Lower leg skin (tissue), 4 donors: Measurements from ENCODE around the gene FOXS1. TPM values are rescaled to one million over a fixed set of nuclear protein-coding genes. Genes with fewer than 3 reads are reported as not detected.
A peak's percentile ranks its signal among the peaks of the same experiment; 100 is the strongest.

ENCODE experiments used
- DNase-seq, 2 donors: peaks; one replicate each; pipeline ENCODE4 v3.0.0-alpha.2; 2019; ENCODE audit warnings: low spot score in 2 of 2
- H3K4me3 ChIP-seq: fragments of 200-600 bp; sonication (generic); 2 replicates; pipeline ENCODE4 v1.5.1; 2017; ENCODE audit warnings: mild to moderate bottlenecking, low read depth; ENCODE audit not compliant: poor library complexity, severe bottlenecking
- CTCF ChIP-seq, 3 donors: fragments of 450-650 bp; IDR thresholded peaks; one replicate each; pipeline ENCODE4 v1.5.1; 2016; ENCODE audit warnings: antibody characterized with exemption in 3 of 3, mild to moderate bottlenecking in 3 of 3, moderate library complexity in 2 of 3
- POLR2A ChIP-seq, 2 donors: fragments of 450-650 bp; IDR thresholded peaks; one replicate each; pipeline ENCODE4 v1.6.1; 2016 to 2017; ENCODE audit warnings: antibody characterized with exemption in 2 of 2, mild to moderate bottlenecking in 1 of 2, moderate library complexity in 1 of 2
- WGBS, 2 donors: methylation state at CpG; one replicate each; pipeline ENCODE4 v1.1.5; 2018; 5-methylcytosine and 5-hydroxymethylcytosine counted together
- intact Hi-C: fragments of 100-400 bp; cut with DNase I; formaldehyde crosslinking; loops from one replicate; pipeline ENCODE4 v1.15.0; 2023; ENCODE audit warnings: low total_unique reads
- total RNA-seq, 4 donors: library from RNA; depleted of rRNA; stranded (reverse); fragments of >200 nt; gene quantifications; one replicate each; pipeline ENCODE4 v1.1.0, GENCODE V29; 2016

FOXS1 gene
- total RNA-seq, 4 donors from 2014 or later, result 0.44 to 0.97 TPM; not detected in 2

DNA sequence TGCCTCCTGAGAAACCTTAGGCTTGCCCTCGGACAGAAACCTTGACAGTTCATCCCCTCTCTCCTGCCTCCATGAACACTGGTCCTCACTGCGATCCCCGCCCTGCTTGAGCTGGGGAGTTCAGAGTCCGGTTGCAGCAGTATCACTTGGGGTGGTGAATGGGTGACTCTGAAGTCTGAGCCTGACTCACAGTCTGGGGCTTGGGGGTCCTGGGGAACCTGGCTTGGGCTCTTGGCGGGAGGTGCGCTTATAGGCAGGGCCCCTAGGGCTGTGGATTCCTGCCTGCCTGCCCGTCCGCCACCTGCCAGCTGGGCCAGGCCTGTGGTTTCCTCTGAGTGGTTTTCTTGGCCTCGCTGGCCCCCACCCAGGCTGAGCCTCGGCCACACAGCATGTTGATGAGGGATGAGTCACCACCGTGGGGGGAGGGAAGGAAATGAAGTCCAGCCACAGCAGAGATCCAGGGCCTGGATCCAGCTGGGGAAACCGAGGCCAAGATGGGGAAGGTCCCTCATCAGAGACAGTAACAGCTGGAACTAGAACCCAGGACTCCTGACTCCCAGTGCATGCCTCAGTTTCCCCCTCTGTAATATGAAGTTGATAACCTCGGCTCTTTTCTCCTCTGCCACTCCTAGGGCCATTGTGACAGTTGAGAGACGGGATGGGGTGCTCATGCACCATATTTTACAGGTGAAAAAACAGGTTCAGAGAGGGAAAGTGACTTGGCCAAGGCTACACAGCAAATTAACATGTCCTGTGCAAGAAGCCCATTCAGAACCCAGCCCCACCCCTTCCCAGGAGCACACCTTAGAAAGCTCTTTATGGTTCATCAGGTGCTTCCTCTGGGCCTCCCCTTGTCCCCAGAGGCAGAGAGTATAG, 9.2 kb downstream of the FOXS1 start:
- no peak for TF ChIP-seq CTCF (IDR thresholded peaks at IDR 0.05)
- TF ChIP-seq POLR2A (IDR thresholded peaks at IDR 0.05), result no peak
- intact Hi-C loops, result no loop called here
- H3K4me3 ChIP-seq, result no peak overlapping the region
- 24 to 45% methylated on average over 10 to 12 of the region's 14 CpGs for WGBS, 2 donors
- DNase-seq, result peak; percentile 65 to 94

DNA sequence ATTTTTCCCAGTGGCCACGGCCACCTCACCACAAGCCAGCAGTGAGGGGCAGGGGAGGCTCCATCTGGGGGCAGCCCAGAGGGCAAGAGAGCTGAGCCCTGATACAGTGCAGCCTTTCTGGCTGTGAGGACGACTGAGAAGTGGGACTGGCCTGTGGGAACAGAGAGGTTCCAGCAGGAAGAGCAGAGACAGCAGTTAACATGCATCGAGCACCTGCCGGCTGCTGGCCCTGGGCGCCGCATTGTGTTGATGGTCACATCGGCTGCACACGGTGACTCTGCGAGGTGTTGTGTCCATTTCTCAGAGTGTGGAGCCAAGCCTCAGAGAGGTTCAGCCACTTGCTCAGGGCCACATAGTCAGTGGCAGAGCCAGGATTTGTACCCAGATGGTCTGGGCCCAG, 9.8 kb downstream of the FOXS1 start:
- no peak for DNase-seq
- H3K4me3 ChIP-seq, result no peak overlapping the region
- TF ChIP-seq CTCF (IDR thresholded peaks at IDR 0.05), result no peak
- TF ChIP-seq POLR2A (IDR thresholded peaks at IDR 0.05), result no peak
- intact Hi-C loops, result no loop called here
- WGBS, 2 donors, result 79 to 80% methylated on average over 8 to 9 of the region's 9 CpGs

GRCh38 chr20:31833931-31834521, 11.4 kb downstream of the FOXS1 start:
- no peak overlapping the region for H3K4me3 ChIP-seq
- WGBS, 2 donors, result 75% methylated on average over 17 of the region's 20 CpGs
- no peak for DNase-seq
- TF ChIP-seq CTCF (IDR thresholded peaks at IDR 0.05), result no peak
- no peak for TF ChIP-seq POLR2A (IDR thresholded peaks at IDR 0.05)
- intact Hi-C loops, result no loop called here

- no peak overlapping the region for H3K4me3 ChIP-seq
- TF ChIP-seq POLR2A (IDR thresholded peaks at IDR 0.05), result no peak
- TF ChIP-seq CTCF (IDR thresholded peaks at IDR 0.05), result peak in 1 of 3 donors; percentile 29
- 56 to 61% methylated on average over 12 to 14 of the region's 14 CpGs for WGBS, 2 donors
- intact Hi-C loops, result no loop called here
- DNase-seq, result peak in 1 of 2 donors; percentile 92
Observed at GRCh38 chr20:31833130-31833930, 12.1 kb downstream of the FOXS1 start.

DNA sequence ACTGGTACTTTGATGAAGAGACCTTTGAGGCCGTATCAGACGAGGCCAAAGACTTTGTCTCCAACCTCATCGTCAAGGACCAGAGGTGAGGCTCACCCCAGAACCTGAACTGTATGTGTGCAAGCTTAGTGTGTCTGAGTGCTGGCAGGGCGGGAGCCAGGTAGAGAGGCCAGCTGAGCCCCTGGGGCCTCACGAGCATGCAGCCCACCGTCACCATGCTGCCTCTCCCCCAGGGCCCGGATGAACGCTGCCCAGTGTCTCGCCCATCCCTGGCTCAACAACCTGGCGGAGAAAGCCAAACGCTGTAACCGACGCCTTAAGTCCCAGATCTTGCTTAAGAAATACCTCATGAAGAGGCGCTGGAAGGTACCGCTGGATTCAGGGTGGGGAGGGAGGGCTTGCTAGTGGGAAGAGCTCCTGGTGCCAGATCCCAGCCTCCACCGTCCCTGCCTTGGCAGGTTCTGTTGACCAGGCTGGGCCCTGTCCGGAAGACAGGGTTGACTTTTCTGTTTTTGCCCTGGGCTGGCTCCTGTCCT, 13.6 kb downstream of the FOXS1 start:
- intact Hi-C loops, result no loop called here
- no peak overlapping the region for H3K4me3 ChIP-seq
- TF ChIP-seq POLR2A (IDR thresholded peaks at IDR 0.05), result no peak
- TF ChIP-seq CTCF (IDR thresholded peaks at IDR 0.05), result no peak
- WGBS, 2 donors, result 80 to 85% methylated on average over 17 of the region's 17 CpGs
- no peak for DNase-seq
